Mammary epithelial cell (primary cell): ENCODE data around the gene RILPL2.

Experiments used
- CTCF ChIP-seq, 2 donors: IDR thresholded peaks in 1 of 2; conservative IDR thresholded peaks in 1 of 2; 2 replicates each; pipeline ENCODE4 v1.5.1; 2011 to 2012; ENCODE audit warnings: inconsistent platforms in 2 of 2, low read length in 2 of 2, mild to moderate bottlenecking in 2 of 2, control low read depth in 1 of 2, low read depth in 1 of 2; ENCODE audit not compliant: insufficient read depth in 1 of 2; ENCODE audit errors: extremely low read depth in 1 of 2
- EZH2 ChIP-seq: IDR thresholded peaks from 2 replicates; pipeline ENCODE4 v1.6.1; 2012; ENCODE audit warnings: low read length, inconsistent platforms, borderline replicate concordance

GRCh38 chr12:123433615-123434014, 2.9 kb downstream of the RILPL2 start:
- no peak for TF ChIP-seq CTCF (conservative IDR thresholded peaks at IDR 0.05 in 1 of 2, IDR thresholded peaks at IDR 0.05 in 1 of 2; ENCODE audit: extremely low read depth in 1 of 2, insufficient read depth in 1 of 2, low read depth in 1 of 2, low read length in 2 of 2)
- no peak for TF ChIP-seq EZH2
